ENCODE measurements around the gene SLC25A3.
"Not testable (repeated sequence)": the region's sequence is repeated elsewhere in the genome, so short reads cannot be mapped to it uniquely, and the experiment has no call there.

Gene SLC25A3

GRCh38 chr12:98595243-98595988, 1.9 kb downstream of the SLC25A3 start:
- peak; percentile 60 for DNase-seq (ENCODE audit: low read depth)

- DNase-seq (ENCODE audit: low read depth): not testable (repeated sequence)
These were observed 3.8 kb downstream of the SLC25A3 start for GRCh38 chr12:98597313-98597712.

GRCh38 chr12:98601924-98602323, 8.4 kb downstream of the SLC25A3 start:
- no peak for DNase-seq (ENCODE audit: low read depth)

GRCh38 chr12:98606359-98606988, 13.0 kb downstream of the SLC25A3 start:
- no peak for DNase-seq (ENCODE audit: low read depth)

DNA sequence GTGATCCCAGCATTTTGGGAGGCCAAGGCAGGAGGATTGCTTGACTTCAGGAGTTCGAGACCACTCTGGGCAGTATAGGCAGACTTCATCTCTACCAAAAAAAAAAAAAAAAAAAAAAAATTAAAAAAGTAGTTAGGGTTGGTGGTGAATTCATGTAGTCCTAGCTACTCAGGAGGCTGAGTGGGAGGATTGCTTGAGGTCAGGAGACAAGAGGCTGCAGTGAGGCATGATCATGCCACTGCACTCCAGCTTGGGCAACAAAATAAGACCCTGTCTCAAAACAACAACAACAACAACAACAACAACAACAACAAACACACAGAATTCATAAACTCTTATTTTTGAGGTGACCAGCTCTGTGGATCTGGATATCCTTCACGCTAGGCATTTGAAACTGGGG, 17.1 kb downstream of the SLC25A3 start:
- DNase-seq (ENCODE audit: low read depth): no peak

DNA sequence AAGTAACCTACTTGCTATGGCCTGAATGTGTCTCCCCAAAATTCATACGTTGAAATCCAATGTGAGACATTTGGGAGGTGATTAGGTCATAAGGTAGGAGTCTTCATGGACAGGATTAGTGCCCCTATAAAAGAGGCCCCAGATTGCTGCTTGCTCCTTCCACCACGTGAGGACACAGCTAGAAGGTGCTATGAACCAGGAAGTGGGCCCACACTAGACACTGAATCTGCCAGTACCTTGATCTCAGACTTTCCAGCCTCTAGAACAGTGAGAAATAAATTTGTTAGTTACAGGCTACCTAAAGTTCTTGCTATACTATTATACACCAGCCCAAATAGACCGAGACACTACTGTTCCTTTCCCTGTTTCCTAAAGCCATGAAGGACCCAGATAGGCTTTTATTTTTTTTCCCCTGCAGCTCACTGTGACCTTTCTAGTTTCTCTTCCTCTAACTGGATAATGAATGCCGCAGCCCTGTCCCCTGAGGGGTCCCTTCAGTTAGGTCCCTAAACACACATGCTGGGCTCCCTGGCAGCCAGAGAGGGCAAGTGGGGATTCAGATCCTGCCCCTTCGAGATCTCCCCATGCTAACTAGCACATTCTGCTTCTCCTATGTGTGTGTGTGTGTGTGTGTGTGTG, 19.3 kb downstream of the SLC25A3 start:
- no peak for DNase-seq (ENCODE audit: low read depth)

DNA sequence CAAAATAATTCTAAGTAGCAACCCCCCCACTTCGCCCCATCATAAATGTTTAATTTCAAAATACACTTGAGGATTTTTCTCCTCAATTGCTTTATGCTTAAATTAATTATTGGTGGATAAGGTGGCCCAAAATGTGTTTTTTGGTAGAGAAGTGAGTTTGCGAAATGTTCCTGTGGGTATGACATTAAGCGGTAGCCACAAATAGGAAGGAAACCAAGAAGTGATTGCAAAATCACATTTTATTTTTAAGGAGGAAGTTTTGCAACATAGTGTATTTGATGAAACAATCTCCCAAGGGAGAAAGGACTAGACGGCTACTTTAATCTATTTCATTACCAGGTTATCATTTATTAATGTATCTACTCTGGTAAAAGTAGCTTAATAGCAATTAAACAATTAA, 25.5 kb downstream of the SLC25A3 start:
- peak; percentile 89 for DNase-seq (ENCODE audit: low read depth)

- peak; percentile 34 for DNase-seq (ENCODE audit: low read depth)
These were observed 42.3 kb downstream of the SLC25A3 start for GRCh38 chr12:98635657-98636323.

DNA sequence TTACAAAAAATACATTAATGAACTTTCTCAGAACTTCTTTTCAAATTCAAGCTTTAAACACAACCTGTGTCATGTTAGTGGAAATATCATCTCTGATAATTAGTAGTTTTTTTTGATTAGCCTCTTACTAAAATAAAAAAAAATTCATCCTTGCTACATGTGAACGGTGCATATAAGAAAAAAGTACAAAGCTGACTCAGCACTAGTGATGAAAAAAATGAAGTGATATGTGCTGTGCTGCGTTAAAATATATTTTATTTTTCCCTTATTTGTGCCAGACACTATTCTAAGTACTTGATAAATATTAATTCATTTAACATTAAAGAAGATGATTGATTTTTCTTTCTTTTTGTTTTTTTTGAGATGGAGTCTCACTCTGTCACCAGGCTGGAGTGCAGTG, 43.6 kb downstream of the SLC25A3 start:
- no peak for DNase-seq (ENCODE audit: low read depth)

DNA sequence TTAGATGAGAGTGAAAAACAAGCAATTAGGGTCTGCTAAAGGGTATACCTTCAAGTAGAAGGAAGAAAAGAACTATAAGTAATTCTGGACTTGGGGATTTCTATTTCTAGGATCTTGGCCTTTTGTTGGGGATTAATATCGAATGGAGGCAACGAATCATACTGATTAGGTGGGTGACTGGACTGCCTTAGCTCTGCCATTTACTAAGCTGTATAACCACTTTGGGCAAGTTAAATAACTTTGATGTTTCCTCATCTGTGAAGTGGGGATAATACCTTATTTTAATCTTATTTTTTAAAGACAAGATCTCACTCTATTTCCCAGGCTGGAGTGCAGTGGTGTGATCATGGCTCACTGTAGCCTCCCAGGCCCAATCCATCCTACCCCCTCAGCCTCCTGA, 44.5 kb downstream of the SLC25A3 start:
- no peak for DNase-seq (ENCODE audit: low read depth)

DNA sequence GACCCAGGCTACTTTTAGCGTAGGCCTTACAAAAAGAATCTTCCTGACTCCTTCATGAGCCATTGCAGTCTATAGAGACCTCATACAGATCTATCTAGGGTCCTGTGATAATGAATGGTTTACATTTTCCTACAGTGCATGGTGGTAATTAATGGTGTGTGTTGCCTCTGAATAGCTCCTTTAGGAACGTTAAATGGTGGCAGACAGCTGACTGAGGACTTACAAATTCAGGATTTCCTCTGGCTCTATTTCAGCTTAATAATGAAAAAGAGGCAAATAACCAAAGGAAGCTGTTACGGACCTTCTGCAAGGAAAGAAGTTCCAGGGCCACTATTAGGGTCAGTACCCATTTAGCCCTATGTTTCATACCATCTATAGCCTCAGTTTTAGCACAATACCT, 46.0 kb downstream of the SLC25A3 start:
- DNase-seq (ENCODE audit: low read depth): no peak

- DNase-seq (ENCODE audit: low read depth): not testable (repeated sequence)
These were observed 49.3 kb downstream of the SLC25A3 start for GRCh38 chr12:98642801-98643200.

- DNase-seq (ENCODE audit: low read depth): no peak
These were observed 50.9 kb downstream of the SLC25A3 start for GRCh38 chr12:98644433-98644711.

GRCh38 chr12:98644712-98645571, 51.5 kb downstream of the SLC25A3 start, which contains the start of the genes APAF1 and IKBIP:
Gene APAF1, plus strand, starts transcription at chr12:98645290. Its CDS starts 3,070 bp downstream, at chr12:98648360.
Gene IKBIP, minus strand, starts transcription at chr12:98644788. Its CDS starts 87 bp downstream, at chr12:98644701.
- DNase-seq (ENCODE audit: low read depth): peak; percentile 96

DNA sequence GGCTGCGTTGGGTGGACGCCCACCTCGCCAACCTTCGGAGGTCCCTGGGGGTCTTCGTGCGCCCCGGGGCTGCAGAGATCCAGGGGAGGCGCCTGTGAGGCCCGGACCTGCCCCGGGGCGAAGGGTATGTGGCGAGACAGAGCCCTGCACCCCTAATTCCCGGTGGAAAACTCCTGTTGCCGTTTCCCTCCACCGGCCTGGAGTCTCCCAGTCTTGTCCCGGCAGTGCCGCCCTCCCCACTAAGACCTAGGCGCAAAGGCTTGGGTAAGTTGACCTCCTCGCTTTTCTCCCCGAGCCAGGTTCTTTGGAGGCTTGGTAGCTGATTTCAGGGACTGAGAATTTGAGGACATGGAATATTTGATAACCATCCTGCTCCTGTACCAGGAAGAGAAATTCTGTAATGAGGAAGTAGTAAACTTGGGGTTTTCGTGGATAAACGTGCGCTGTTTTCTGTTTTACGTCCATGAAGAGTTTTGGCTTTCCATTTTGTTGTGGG, 52.1 kb downstream of the SLC25A3 start:
- DNase-seq (ENCODE audit: low read depth): no peak

- DNase-seq (ENCODE audit: low read depth): peak; percentile 11
These were observed 53.0 kb downstream of the SLC25A3 start for GRCh38 chr12:98646294-98647090.

GRCh38 chr12:98651328-98651727, 57.8 kb downstream of the SLC25A3 start:
- no peak for DNase-seq (ENCODE audit: low read depth)

DNA sequence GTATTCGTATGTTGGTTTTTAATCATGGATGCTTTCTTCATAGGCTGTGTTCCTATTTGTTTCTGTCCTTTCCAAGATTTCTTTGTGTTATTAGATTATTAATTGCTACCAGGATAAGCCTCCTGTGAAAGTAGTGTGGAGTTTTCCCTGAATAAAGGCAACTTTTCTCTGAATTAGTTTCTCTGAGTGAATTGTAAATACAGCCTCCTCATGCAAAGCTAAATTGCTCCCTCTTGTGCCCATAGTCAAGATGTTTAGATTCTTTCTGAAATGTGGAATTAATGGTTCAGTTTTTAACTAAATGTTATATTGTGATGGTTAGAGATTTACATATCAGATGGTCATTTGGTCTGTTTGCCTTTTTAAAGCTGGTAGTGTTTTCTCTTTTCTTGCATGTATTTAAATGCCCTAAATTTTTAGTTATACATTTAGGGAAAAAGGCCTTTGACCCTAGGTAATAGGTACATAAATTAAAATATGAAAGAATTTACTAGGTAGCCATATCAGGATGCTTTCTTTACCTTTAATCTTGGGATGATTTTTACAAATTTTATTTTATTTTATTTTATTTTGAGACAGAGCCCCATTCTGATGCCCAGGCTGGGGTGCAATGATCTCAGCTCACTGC, 60.5 kb downstream of the SLC25A3 start:
- DNase-seq (ENCODE audit: low read depth): peak; percentile 57

All from fibroblast of gingiva (primary cell).